Measurements from ENCODE around the gene BCORL1.
A peak's percentile ranks its signal among the peaks of the same experiment; 100 is the strongest.

The BCORL1 gene

GRCh38 chrX:130005089-130005807 lies 22.8 kb downstream of the BCORL1 start:
- Histone ChIP-seq H4K20me1 (ENCODE audit: insufficient read depth, low read length) (no peaks in the 10 kb centered on the region), H3K4me3 (ENCODE audit: low read length) (no peak overlapping the region), H3K4me2 (ENCODE audit: low read depth, low read length) (no peak overlapping the region), H3K9me3 (replicated peaks; ENCODE audit: insufficient read depth, low read length) (no peaks in the 10 kb centered on the region), H3K36me3 (replicated peaks; ENCODE audit: insufficient read depth, low read length) (no peaks in the 10 kb centered on the region), H3K9ac (ENCODE audit: low read length) (no peak overlapping the region), H3K27ac (ENCODE audit: low read length) (no peak overlapping the region), H3K4me1 (ENCODE audit: low read length) (no peaks in the 10 kb centered on the region), H3K27me3 (replicated peaks; ENCODE audit: insufficient read depth, low read length) (no peaks in the 10 kb centered on the region), H3K9me2 (replicated peaks; ENCODE audit: insufficient read depth, low read length) (no peaks in the 10 kb centered on the region), H3K79me2 (ENCODE audit: low read length) (no peaks in the 10 kb centered on the region), H3F3A (ENCODE audit: insufficient read depth, low read length) (no peaks in the 10 kb centered on the region), H2AFZ (ENCODE audit: low read length) (no peak overlapping the region)
- TF ChIP-seq EZH2 (optimal IDR thresholded peaks at IDR 0.05; ENCODE audit: low read depth, low read length) (no peak), CTCF (IDR thresholded peaks at IDR 0.05; ENCODE audit: low read length) (no peak), EZH2phosphoT487 (IDR thresholded peaks at IDR 0.05; ENCODE audit: low read length) (no peak)
- no peak for DNase-seq

DNA sequence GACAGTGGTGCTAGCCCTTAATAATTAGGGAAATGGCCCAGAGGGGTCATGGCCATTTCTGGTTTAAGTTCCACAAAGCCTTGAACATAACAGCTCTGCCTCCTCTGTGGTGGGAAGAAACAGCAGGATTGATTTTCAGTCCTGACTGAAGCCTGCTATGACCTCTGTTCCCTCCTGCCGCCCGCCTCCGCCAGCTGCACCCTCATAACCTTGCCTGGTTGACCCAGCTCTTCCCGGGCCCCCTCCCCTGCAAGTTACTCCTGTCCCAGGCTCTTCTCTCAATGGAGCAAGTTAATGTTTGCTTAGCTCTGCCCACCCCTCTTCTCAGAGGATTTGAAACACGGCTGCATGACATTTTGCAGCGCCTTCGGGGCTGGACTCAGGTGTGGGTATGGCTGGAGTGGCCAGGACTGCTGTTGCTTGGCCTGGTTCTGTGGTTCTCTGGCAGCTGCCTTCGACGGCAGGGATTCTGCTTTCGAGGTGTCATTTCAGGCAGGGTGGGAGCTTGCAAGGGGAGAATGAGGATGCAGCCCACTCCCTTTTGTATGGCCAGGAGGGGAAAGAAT lies 27.3 kb downstream of the BCORL1 start:
- H3K4me3 ChIP-seq (ENCODE audit: low read length) = no peak overlapping the region
- no peak overlapping the region for H3K9ac ChIP-seq (ENCODE audit: low read length)
- H2AFZ ChIP-seq (ENCODE audit: low read length) = no peak overlapping the region
- no peaks in the 10 kb centered on the region for H3K79me2 ChIP-seq (ENCODE audit: low read length)
- H3F3A ChIP-seq (ENCODE audit: insufficient read depth, low read length) = no peaks in the 10 kb centered on the region
- H3K27me3 ChIP-seq (replicated peaks; ENCODE audit: insufficient read depth, low read length) = no peaks in the 10 kb centered on the region
- H3K9me3 ChIP-seq (replicated peaks; ENCODE audit: insufficient read depth, low read length) = no peaks in the 10 kb centered on the region
- H3K4me2 ChIP-seq (ENCODE audit: low read depth, low read length) = no peak overlapping the region
- no peaks in the 10 kb centered on the region for H3K4me1 ChIP-seq (ENCODE audit: low read length)
- TF ChIP-seq CTCF (IDR thresholded peaks at IDR 0.05; ENCODE audit: low read length) (no peak), EZH2 (optimal IDR thresholded peaks at IDR 0.05; ENCODE audit: low read depth, low read length) (no peak), EZH2phosphoT487 (IDR thresholded peaks at IDR 0.05; ENCODE audit: low read length) (no peak)
- DNase-seq = no peak
- H3K36me3 ChIP-seq (replicated peaks; ENCODE audit: insufficient read depth, low read length) = no peaks in the 10 kb centered on the region
- H4K20me1 ChIP-seq (ENCODE audit: insufficient read depth, low read length) = no peaks in the 10 kb centered on the region
- H3K27ac ChIP-seq (ENCODE audit: low read length) = no peak overlapping the region
- H3K9me2 ChIP-seq (replicated peaks; ENCODE audit: insufficient read depth, low read length) = no peaks in the 10 kb centered on the region

- DNase-seq = no peak
- peak overlapping the region; percentile 18 for H3K4me2 ChIP-seq (ENCODE audit: low read depth, low read length)
- no peak overlapping the region for H2AFZ ChIP-seq (ENCODE audit: low read length)
- no peaks in the 10 kb centered on the region for H3K4me1 ChIP-seq (ENCODE audit: low read length)
- H3K27me3 ChIP-seq (replicated peaks; ENCODE audit: insufficient read depth, low read length) = no peaks in the 10 kb centered on the region
- no peak overlapping the region for H3K9ac ChIP-seq (ENCODE audit: low read length)
- no peak overlapping the region for H3K27ac ChIP-seq (ENCODE audit: low read length)
- no peaks in the 10 kb centered on the region for H3K79me2 ChIP-seq (ENCODE audit: low read length)
- TF ChIP-seq EZH2 (optimal IDR thresholded peaks at IDR 0.05; ENCODE audit: low read depth, low read length) (no peak), EZH2phosphoT487 (IDR thresholded peaks at IDR 0.05; ENCODE audit: low read length) (no peak), CTCF (IDR thresholded peaks at IDR 0.05; ENCODE audit: low read length) (no peak)
- no peaks in the 10 kb centered on the region for H3K9me2 ChIP-seq (replicated peaks; ENCODE audit: insufficient read depth, low read length)
- H3K4me3 ChIP-seq (ENCODE audit: low read length) = no peak overlapping the region
- no peaks in the 10 kb centered on the region for H3K36me3 ChIP-seq (replicated peaks; ENCODE audit: insufficient read depth, low read length)
- H4K20me1 ChIP-seq (ENCODE audit: insufficient read depth, low read length) = no peaks in the 10 kb centered on the region
- H3F3A ChIP-seq (ENCODE audit: insufficient read depth, low read length) = no peaks in the 10 kb centered on the region
- H3K9me3 ChIP-seq (replicated peaks; ENCODE audit: insufficient read depth, low read length) = no peaks in the 10 kb centered on the region
Measured at GRCh38 chrX:130012683-130013082, 30.2 kb downstream of the BCORL1 start.

Data from MM.1S (cell line).